GM12873 (cell line): ENCODE data around the gene PTPRA.

Experiments
- TF ChIP-seq, protein P1 (sequence below): IDR thresholded peaks from 2 replicates; pipeline ENCODE4 v1.5.1; 2012; ENCODE audit warnings: low read depth, mild to moderate bottlenecking, moderate library complexity, low read length, control low read depth; ENCODE audit not compliant: insufficient read depth; ENCODE audit errors: missing control alignments

The PTPRA gene

DNA sequence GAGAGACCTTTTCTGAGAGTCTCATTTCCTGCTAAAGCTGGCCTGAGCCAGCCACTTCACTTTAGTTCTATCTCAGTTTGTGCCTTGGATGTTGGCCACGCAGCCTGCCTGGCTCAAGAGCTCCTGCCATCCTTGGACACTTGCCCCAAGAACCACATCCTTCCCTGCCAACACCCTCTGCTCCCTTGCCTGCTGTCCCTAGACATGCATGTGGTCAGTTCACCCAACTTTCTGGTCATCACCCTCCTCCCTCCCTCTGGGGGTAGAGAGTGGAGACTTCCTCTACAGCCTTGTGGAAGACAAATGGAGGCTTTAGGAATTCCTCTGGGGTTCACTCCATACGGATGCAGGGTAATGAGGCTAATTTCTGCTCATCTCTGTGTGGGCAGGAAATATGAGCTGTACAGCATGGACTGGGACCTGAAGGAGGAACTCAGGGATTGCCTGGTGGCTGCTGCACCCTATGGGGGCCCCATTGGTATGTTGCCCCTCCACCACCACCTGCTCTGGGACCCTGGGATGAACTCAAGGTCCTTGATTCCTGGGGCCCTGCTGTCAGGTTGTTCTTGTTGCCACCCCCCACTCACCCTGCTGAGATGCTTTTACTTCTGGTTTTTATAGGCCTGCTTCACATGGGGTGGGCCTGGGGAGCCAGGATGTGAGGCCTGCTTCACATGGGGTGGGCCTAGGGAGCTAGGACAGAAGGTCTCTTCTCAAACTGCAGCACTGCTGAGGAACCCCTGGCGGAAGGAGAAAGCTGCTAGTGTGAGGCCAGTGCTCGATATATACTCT is 13.8 kb upstream of the PTPRA start:
- TF ChIP-seq, protein P1, sequence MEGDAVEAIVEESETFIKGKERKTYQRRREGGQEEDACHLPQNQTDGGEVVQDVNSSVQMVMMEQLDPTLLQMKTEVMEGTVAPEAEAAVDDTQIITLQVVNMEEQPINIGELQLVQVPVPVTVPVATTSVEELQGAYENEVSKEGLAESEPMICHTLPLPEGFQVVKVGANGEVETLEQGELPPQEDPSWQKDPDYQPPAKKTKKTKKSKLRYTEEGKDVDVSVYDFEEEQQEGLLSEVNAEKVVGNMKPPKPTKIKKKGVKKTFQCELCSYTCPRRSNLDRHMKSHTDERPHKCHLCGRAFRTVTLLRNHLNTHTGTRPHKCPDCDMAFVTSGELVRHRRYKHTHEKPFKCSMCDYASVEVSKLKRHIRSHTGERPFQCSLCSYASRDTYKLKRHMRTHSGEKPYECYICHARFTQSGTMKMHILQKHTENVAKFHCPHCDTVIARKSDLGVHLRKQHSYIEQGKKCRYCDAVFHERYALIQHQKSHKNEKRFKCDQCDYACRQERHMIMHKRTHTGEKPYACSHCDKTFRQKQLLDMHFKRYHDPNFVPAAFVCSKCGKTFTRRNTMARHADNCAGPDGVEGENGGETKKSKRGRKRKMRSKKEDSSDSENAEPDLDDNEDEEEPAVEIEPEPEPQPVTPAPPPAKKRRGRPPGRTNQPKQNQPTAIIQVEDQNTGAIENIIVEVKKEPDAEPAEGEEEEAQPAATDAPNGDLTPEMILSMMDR, result no peak

DNA sequence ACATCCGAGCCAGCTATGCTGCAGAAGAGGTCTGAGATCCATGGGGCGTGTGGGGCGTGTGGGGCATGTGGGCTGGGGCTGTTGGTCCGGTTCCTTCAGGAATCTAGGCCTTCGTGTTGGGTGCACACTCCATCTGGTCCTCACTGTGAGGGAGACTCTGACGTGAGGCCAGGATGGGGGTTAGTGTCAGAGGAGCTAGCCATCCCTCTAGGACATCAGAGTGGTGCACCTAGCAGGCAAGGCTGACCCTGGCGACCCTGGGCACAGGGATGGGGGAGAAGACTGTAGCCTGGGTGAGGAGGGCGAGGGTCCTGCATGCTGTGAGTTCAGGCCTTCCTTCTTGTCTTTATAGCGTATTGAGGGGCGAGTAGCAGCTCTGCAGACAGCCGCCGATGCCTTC is 8.7 kb upstream of the PTPRA start:
- TF ChIP-seq, protein P1, result no peak

DNA sequence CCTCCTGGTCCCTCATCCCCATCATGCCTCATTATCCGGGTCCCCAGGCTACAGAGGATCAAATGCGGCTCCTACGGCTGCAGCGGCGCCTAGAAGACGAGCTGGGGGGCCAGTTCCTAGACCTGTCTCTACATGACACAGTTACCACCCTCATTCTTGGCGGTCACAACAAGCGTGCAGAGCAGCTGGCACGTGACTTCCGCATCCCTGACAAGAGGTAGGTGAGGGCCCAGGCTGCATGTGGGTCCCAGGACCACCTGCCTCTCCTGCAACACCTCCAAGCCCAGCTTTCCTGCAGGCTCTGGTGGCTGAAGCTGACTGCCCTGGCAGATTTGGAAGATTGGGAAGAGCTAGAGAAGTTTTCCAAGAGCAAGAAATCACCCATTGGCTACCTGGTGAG is 8.2 kb upstream of the PTPRA start:
- TF ChIP-seq, protein P1, result no peak

DNA sequence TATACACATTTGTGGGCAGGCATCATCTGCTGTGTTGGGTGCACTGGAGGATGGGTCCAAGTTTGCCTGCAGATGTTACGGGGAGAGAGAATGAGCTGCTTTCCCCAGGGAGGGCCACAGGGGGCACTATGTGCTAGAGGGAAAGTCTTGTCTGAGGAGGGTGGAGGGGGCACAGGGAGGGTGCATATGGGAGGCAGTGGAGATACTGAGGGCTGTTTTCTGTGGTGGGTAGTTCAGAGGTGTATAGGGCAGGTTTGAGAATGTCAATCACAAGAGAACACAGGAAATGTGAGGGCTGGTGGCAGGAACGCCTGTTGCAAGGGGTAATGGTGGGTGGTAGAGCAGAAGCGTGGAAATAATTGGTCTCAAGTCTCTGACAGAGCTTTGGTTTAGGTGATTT is 7.7 kb upstream of the PTPRA start:
- TF ChIP-seq, protein P1, result peak; percentile 21

DNA sequence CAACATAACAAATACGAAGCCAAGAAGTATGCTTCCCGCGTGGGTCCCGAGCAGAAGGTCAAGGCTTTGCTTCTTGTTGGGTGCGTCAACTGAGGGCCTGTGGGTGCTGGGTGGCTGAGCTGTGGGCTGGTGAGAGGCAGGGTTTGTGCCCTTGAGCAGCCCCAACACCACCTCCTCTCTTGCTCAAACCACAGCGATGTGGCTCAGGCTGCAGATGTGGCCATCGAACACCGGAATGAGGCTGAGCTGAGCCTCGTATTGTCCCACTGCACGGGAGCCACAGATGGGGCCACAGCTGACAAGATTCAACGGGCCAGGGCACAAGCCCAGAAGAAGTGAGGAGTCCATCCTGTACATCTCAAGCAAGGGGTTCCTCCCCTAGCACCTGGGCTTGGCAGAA is 7.0 kb upstream of the PTPRA start:
- TF ChIP-seq, protein P1, result no peak

GRCh38 chr20:2867081-2867864 is 6.0 kb upstream of the PTPRA start:
- TF ChIP-seq, protein P1, result no peak

- TF ChIP-seq, protein P1, result no peak
Observed at GRCh38 chr20:2869381-2869780, 3.9 kb upstream of the PTPRA start.
